ENCODE measurements around the gene COX7A2. TPM values are rescaled to one million over a fixed set of nuclear protein-coding genes. Genes with fewer than 3 reads are reported as not detected.

COX7A2 gene
- polyA plus RNA-seq, 1 donor (not counting 4 experiments of a cell fraction or from before 2014, with no cell fraction given) = 474 TPM

- Histone ChIP-seq H4K20me1 (ENCODE audit: control insufficient read depth, extremely low read depth, insufficient read depth, low read length) (no peaks in the 10 kb centered on the region), H3K9me1 (ENCODE audit: control insufficient read depth, extremely low read depth, insufficient read depth, low read length) (no peaks in the 10 kb centered on the region), H3K4me1 (ENCODE audit: control insufficient read depth, extremely low read depth, insufficient read depth, low read length) (peaks cover 42% of the 10 kb centered on the region), H2AFZ (ENCODE audit: control insufficient read depth, low read length) (no peak overlapping the region), H3K36me3 (ENCODE audit: control insufficient read depth in 2 of 2, extremely low read depth in 1 of 2, insufficient read depth in 2 of 2, low read length in 2 of 2) (peaks cover 3 to 9% of the 10 kb centered on the region in 2 experiments), H3K4me3 (ENCODE audit: control insufficient read depth in 2 of 3, extremely low read depth in 1 of 3, insufficient read depth in 2 of 3, low read depth in 1 of 3, low read length in 3 of 3) (no peak overlapping the region), H3K4me2 (ENCODE audit: control insufficient read depth, extremely low read depth, insufficient read depth, low read depth, low read length) (peak overlapping the region; percentile 29), H3K79me2 (ENCODE audit: control insufficient read depth, insufficient read depth, low read length) (peaks cover 71% of the 10 kb centered on the region), H3K27ac (ENCODE audit: control insufficient read depth, insufficient read depth, low read length) (peak overlapping the region; percentile 7), H3K9ac (ENCODE audit: control insufficient read depth, extremely low read depth, insufficient read depth, low read length) (no peak overlapping the region), H3K9me3 (ENCODE audit: control insufficient read depth, low read depth, low read length) (no peaks in the 10 kb centered on the region), H3K27me3 (ENCODE audit: control insufficient read depth, extremely low read depth, insufficient read depth, low read length) (no peaks in the 10 kb centered on the region)
- dilution Hi-C loops (cut with MboI; ENCODE audit: extremely low pct_ligation_motif_present, low sequenced_read_pairs) = no loop called here
- FAIRE-seq (no peak), DNase-seq (ENCODE audit: low read depth, low spot score) (no peak)
- no peak for TF ChIP-seq EZH2 (IDR thresholded peaks at IDR 0.05; ENCODE audit: low read length)
- TF ChIP-seq CTCF (optimal IDR thresholded peaks at IDR 0.05 in 1 of 3, IDR thresholded peaks at IDR 0.05 in 1 of 3, conservative IDR thresholded peaks at IDR 0.05 in 1 of 3; ENCODE audit: extremely low read depth in 1 of 3, insufficient read depth in 2 of 3, low read length in 3 of 3) = no peak
Observed at GRCh38 chr6:75199889-75200288, 43.7 kb downstream of the COX7A2 start.

- dilution Hi-C loops (cut with MboI; ENCODE audit: extremely low pct_ligation_motif_present, low sequenced_read_pairs) = no loop called here
- Histone ChIP-seq H3K79me2 (ENCODE audit: control insufficient read depth, insufficient read depth, low read length) (peaks cover 46% of the 10 kb centered on the region), H3K9ac (ENCODE audit: control insufficient read depth, extremely low read depth, insufficient read depth, low read length) (no peak overlapping the region), H3K27me3 (ENCODE audit: control insufficient read depth, extremely low read depth, insufficient read depth, low read length) (no peaks in the 10 kb centered on the region), H3K4me1 (ENCODE audit: control insufficient read depth, extremely low read depth, insufficient read depth, low read length) (peaks cover 29% of the 10 kb centered on the region), H3K36me3 (ENCODE audit: control insufficient read depth in 2 of 2, extremely low read depth in 1 of 2, insufficient read depth in 2 of 2, low read length in 2 of 2) (peaks cover 0 to 3% of the 10 kb centered on the region in 2 experiments), H2AFZ (ENCODE audit: control insufficient read depth, low read length) (no peak overlapping the region), H3K4me3 (ENCODE audit: control insufficient read depth in 2 of 3, extremely low read depth in 1 of 3, insufficient read depth in 2 of 3, low read depth in 1 of 3, low read length in 3 of 3) (no peak overlapping the region), H3K9me1 (ENCODE audit: control insufficient read depth, extremely low read depth, insufficient read depth, low read length) (no peaks in the 10 kb centered on the region), H3K27ac (ENCODE audit: control insufficient read depth, insufficient read depth, low read length) (peak overlapping the region; percentile 75), H3K9me3 (ENCODE audit: control insufficient read depth, low read depth, low read length) (no peaks in the 10 kb centered on the region), H4K20me1 (ENCODE audit: control insufficient read depth, extremely low read depth, insufficient read depth, low read length) (no peaks in the 10 kb centered on the region), H3K4me2 (ENCODE audit: control insufficient read depth, extremely low read depth, insufficient read depth, low read depth, low read length) (peak overlapping the region; percentile 68)
- TF ChIP-seq EZH2 (IDR thresholded peaks at IDR 0.05; ENCODE audit: low read length) (no peak), CTCF (optimal IDR thresholded peaks at IDR 0.05 in 1 of 3, IDR thresholded peaks at IDR 0.05 in 1 of 3, conservative IDR thresholded peaks at IDR 0.05 in 1 of 3; ENCODE audit: extremely low read depth in 1 of 3, insufficient read depth in 2 of 3, low read length in 3 of 3) (no peak)
- DNase-seq (ENCODE audit: low read depth, low spot score) (peak; percentile 74), FAIRE-seq (no peak)
Observed at GRCh38 chr6:75196081-75196687, 47.4 kb downstream of the COX7A2 start.

Data from keratinocyte (primary cell).